Hepatocyte (in vitro differentiated cells): ENCODE measurements around the gene KIF5A.

Experiments used
- CTCF ChIP-seq: fragments of 200-600 bp; sonication (generic); IDR thresholded peaks from 2 replicates; pipeline ENCODE4 v1.5.1; 2016; ENCODE audit warnings: antibody characterized with exemption, mild to moderate bottlenecking; ENCODE audit not compliant: poor library complexity
- EZH2phosphoT487 ChIP-seq: fragments of 200-600 bp; sonication (generic); IDR thresholded peaks from one replicate; pipeline ENCODE4 v1.6.1; 2018; ENCODE audit warnings: antibody characterized with exemption, mild to moderate bottlenecking, low read depth, moderate library complexity; ENCODE audit not compliant: unreplicated experiment, severe bottlenecking

GRCh38 chr12:57583008-57583831 is 33.4 kb downstream of the KIF5A start:
- TF ChIP-seq CTCF (peak; percentile 93), EZH2phosphoT487 (no peak)
